Mucosa of descending colon (tissue), 3 donors: ENCODE measurements around the gene LRBA. TPM values are rescaled to one million over a fixed set of nuclear protein-coding genes. Genes with fewer than 3 reads are reported as not detected.

Source experiments
- ATAC-seq: fragments of 200-7000 bp; cut with Tn5 transposase; one replicate; pipeline ENCODE4 v1.9.1; 2020; ENCODE audit warnings: mild to moderate bottlenecking, moderate library complexity
- DNase-seq, 3 donors: peaks; one replicate each; pipeline ENCODE4 v3.0.0-alpha.2; 2020
- H3K36me3 ChIP-seq: fragments of 200-600 bp; one replicate; pipeline ENCODE4 v1.8.0; 2021; ENCODE audit warnings: low read depth, mild to moderate bottlenecking
- H3K4me1 ChIP-seq: fragments of 200-600 bp; one replicate; pipeline ENCODE4 v1.8.0; 2021; ENCODE audit warnings: low read depth, mild to moderate bottlenecking
- H3K4me3 ChIP-seq: fragments of 200-600 bp; one replicate; pipeline ENCODE4 v1.8.0; 2021; ENCODE audit warnings: mild to moderate bottlenecking
- H3K9me3 ChIP-seq: fragments of 200-600 bp; one replicate; pipeline ENCODE4 v1.8.0; 2021; ENCODE audit warnings: mild to moderate bottlenecking
- intact Hi-C, 2 donors: fragments of 100-400 bp; cut with DNase I in 1 of 2; cut with micrococcal nuclease in 1 of 2; formaldehyde crosslinking; loops; one replicate each; pipeline versions ENCODE4 v1.11.0 to v1.11.1; 2022; cut with DNase I, micrococcal nuclease
- total RNA-seq, 3 donors: library from RNA; stranded (reverse); fragmentation: NEBNext Ultra II Directional in 2 of 3; extraction: Animal tissue kit (Norgen Biotek cat#: 25700) in 2 of 3; gene quantifications; one replicate each; pipeline versions ENCODE4 v1.2.1 to v1.2.4, GENCODE V29; 2021 to 2023
- TF ChIP-seq, protein P1 (sequence below): fragments of 200-600 bp; IDR thresholded peaks from one replicate; pipeline ENCODE4 v1.8.0; 2022; ENCODE audit warnings: antibody characterized with exemption, mild to moderate bottlenecking
- donor health status: DM: no; HTN: no; CAD: no; lungs with moderate emphysema.
- donor health status: DM: no; HTN: no; CAD: no.
- donor health status: DM: no; HTN: yes; CAD: no.

The LRBA gene
- total RNA-seq, 3 donors from 2014 or later: 69.8 to 98.4 (median 76.2) TPM

DNA sequence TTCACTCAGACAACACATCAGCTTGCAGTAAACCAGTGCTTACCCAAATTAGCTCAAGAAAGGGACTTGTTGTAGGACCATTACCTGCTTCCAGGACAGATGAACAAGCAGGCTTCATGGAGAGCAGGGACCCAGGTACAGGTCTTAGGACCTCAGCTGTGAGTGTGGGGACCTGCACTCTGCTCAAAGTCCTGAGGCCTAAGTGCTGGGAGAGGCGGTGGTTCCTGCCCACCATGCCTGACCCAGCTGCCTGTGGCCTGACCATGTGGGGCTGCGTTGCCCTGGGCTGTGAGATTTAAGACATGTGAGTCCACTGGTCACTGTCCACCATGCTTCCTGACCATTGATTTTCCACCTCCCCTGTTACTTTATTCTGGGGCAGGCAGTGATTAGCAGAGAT is 796.6 kb downstream of the LRBA start:
- Histone ChIP-seq H3K4me3 (no peak overlapping the region), H3K4me1 (no peaks in the 10 kb centered on the region), H3K36me3 (no peaks in the 10 kb centered on the region), H3K9me3 (no peaks in the 10 kb centered on the region)
- TF ChIP-seq, protein P1, sequence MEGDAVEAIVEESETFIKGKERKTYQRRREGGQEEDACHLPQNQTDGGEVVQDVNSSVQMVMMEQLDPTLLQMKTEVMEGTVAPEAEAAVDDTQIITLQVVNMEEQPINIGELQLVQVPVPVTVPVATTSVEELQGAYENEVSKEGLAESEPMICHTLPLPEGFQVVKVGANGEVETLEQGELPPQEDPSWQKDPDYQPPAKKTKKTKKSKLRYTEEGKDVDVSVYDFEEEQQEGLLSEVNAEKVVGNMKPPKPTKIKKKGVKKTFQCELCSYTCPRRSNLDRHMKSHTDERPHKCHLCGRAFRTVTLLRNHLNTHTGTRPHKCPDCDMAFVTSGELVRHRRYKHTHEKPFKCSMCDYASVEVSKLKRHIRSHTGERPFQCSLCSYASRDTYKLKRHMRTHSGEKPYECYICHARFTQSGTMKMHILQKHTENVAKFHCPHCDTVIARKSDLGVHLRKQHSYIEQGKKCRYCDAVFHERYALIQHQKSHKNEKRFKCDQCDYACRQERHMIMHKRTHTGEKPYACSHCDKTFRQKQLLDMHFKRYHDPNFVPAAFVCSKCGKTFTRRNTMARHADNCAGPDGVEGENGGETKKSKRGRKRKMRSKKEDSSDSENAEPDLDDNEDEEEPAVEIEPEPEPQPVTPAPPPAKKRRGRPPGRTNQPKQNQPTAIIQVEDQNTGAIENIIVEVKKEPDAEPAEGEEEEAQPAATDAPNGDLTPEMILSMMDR: no peak
- ATAC-seq (no peak), DNase-seq (no peak)
- intact Hi-C loops: loop anchor here in 1 of 2 donors (10.0 kb wide), 1 partner anchor 214 kb away; no protein-coding TSS in a partner anchor

DNA sequence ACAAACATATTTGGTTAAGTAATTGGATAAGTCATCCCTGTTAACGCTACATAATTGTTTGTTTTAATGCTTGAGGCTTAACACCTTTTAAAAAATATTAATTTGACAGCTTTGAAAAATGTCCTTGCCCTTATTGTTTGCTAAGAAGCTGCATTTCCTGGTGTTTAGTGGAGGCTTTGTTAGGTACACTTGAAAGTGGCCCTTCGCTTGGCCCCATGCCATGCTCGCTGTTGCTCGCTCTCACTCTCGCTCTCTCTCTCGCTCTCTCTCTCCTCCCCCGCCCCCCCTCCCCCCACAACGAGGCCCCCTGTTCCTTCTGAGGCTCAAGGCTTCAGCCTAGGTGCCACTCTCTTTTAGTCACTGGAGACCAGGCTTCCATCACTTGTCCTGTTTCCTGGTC is 797.3 kb downstream of the LRBA start:
- no peak for ATAC-seq
- no peak for DNase-seq
- intact Hi-C loops: loop anchor here in 1 of 2 donors (10.0 kb wide), 1 partner anchor 213 kb away; no protein-coding TSS in a partner anchor
- Histone ChIP-seq H3K4me3 (no peak overlapping the region), H3K36me3 (no peaks in the 10 kb centered on the region), H3K4me1 (no peaks in the 10 kb centered on the region), H3K9me3 (no peaks in the 10 kb centered on the region)
- TF ChIP-seq, protein P1: no peak

DNA sequence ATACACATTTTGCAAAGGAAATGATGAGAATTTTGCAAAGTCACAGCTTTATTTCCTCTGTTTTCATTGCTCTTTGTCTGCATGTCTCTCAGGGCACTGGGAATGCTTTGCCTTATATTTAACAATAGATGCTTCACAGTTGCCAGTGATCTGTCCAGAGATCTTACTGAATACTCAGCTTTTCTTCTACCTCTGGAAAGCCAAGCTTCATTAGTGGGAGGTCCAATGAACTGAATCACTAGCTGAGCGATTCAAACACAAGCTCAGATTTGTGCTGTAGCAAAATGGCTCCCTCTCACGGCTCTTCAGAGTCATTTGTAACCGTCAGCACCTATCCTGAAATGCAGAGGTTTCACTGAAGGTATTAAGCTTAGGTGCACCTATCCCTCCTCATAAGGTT is 797.9 kb downstream of the LRBA start:
- Histone ChIP-seq H3K36me3 (no peaks in the 10 kb centered on the region), H3K4me1 (no peaks in the 10 kb centered on the region), H3K4me3 (no peak overlapping the region), H3K9me3 (no peaks in the 10 kb centered on the region)
- TF ChIP-seq, protein P1: no peak
- intact Hi-C loops: loop anchor here in 1 of 2 donors (10.0 kb wide), 1 partner anchor 212 kb away; no protein-coding TSS in a partner anchor
- ATAC-seq (no peak), DNase-seq (no peak)

DNA sequence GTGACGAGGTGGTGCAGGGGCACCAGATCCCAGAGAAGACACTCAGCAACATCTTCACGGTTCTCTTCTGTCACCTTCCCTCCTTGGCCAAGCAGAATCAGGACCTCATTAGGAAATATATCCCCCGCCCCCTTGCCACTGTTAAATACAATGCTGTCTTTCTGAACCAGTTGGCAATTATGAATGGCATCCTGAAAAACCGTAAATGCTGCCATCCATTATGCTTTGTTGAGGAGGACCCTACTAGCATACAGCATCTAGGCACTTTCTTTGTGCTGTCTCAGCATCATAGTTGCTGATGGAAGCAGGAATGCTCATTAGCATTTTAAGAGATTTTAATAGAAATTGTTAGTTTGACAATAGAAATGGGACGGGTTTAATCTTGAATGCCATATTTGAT is 798.4 kb downstream of the LRBA start:
- Histone ChIP-seq H3K4me1 (no peaks in the 10 kb centered on the region), H3K4me3 (no peak overlapping the region), H3K9me3 (no peaks in the 10 kb centered on the region), H3K36me3 (no peaks in the 10 kb centered on the region)
- ATAC-seq (no peak), DNase-seq (no peak)
- TF ChIP-seq, protein P1: no peak
- intact Hi-C loops: loop anchor here in 1 of 2 donors (10.0 kb wide), 1 partner anchor 212 kb away; no protein-coding TSS in a partner anchor

DNA sequence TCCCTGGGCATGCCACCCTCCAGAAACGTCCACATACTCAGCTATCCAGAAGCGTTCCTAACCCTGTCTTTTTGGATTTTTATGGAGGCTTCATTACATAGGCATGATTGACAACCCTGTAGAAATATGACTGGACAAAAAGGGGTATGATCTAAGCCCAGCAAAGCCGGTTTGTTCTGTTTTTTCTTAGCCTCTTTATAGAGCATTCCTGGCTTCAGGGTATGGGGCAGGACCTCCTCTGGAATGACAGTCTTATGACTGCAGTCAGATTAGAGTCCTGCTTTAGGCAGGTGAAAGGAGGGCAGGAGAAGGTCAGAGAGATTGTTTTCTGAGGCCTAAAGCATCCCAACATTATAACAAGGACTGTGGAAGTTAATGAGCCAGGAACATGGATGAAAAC is 799.5 kb downstream of the LRBA start:
- TF ChIP-seq, protein P1: no peak
- ATAC-seq: no peak
- H3K4me3 ChIP-seq: no peak overlapping the region
- no peaks in the 10 kb centered on the region for H3K9me3 ChIP-seq
- no peaks in the 10 kb centered on the region for H3K4me1 ChIP-seq
- H3K36me3 ChIP-seq: no peaks in the 10 kb centered on the region
- no peak for DNase-seq
- intact Hi-C loops: loop anchor here in 1 of 2 donors (10.0 kb wide), 1 partner anchor 211 kb away; no protein-coding TSS in a partner anchor

Other genes with a start within 250 kb of the LRBA start
- 1,000 to 10,000 TPM; 1,131 to 1,494 (median 1,246) TPM for gene RPS3A, start 84.3 kb upstream of the LRBA start, total RNA-seq